Measurements from ENCODE around the gene KIAA1614. TPM values are rescaled to one million over a fixed set of nuclear protein-coding genes. Genes with fewer than 3 reads are reported as not detected.

KIAA1614 gene
- total RNA-seq, 2 experiments from 2014 or later = 0.06 to 0.80 TPM

GRCh38 chr1:180997843-180998504 is 85.3 kb downstream of the KIAA1614 start:
- Histone ChIP-seq H3K4me1 (ENCODE audit: insufficient read depth, low read length, poor library complexity, severe bottlenecking) (no peaks in the 10 kb centered on the region), H4K20me1 (ENCODE audit: insufficient read depth, low read length) (no peaks in the 10 kb centered on the region), H3K79me2 (ENCODE audit: insufficient read depth, low read depth, low read length) (no peaks in the 10 kb centered on the region), H3K4me3 (ENCODE audit: low read depth, low read length, poor library complexity, severe bottlenecking) (no peak overlapping the region), H3K36me3 (ENCODE audit: insufficient read depth, low read length) (peaks cover 48% of the 10 kb centered on the region), H3K4me2 (ENCODE audit: low read length) (no peak overlapping the region), H3K9me3 (ENCODE audit: low read length) (no peaks in the 10 kb centered on the region), H3K9me2 (ENCODE audit: insufficient read depth, low read length) (no peaks in the 10 kb centered on the region), H2AFZ (ENCODE audit: low read length) (no peak overlapping the region), H3K27ac (ENCODE audit: low read depth, low read length, poor library complexity, severe bottlenecking) (no peak overlapping the region)
- intact Hi-C loops (cut with micrococcal nuclease; ENCODE audit: unreplicated experiment) = no loop called here
- POLR2A ChIA-PET = interaction anchor here (0.6 kb wide), 1 partner anchor 10 kb away, joined by 3 read pairs; no protein-coding TSS in a partner anchor
- no peak for DNase-seq (ENCODE audit: low spot score)
- BruUV-seq (replicated peaks) = no TSS peak
- CTCF ChIA-PET (ENCODE audit: unreplicated experiment) = no interaction called here
- no peak for TF ChIP-seq EZH2phosphoT487 (IDR thresholded peaks at IDR 0.05; ENCODE audit: borderline replicate concordance, low read depth, low read length)
- no peak for TF ChIP-seq CTCF (conservative IDR thresholded peaks at IDR 0.05; ENCODE audit: low read length)

Other genes with a start within 250 kb of the KIAA1614 start
- gene STX6, start 110.0 kb downstream of the KIAA1614 start, total RNA-seq (2014; rRNA removed; shearing (Covaris generic)) = 7.7 and 12.0 TPM in 2 replicates
- 12.9 and 13.4 TPM in 2 replicates for gene STX6, start 110.0 kb downstream of the KIAA1614 start, total RNA-seq (2022)
- gene MR1, start 121.1 kb downstream of the KIAA1614 start, total RNA-seq (2014; rRNA removed; shearing (Covaris generic)) = 5.9 and 7.9 TPM in 2 replicates
- 15.8 and 18.3 TPM in 2 replicates for gene MR1, start 121.1 kb downstream of the KIAA1614 start, total RNA-seq (2022)
- gene IER5, start 175.8 kb downstream of the KIAA1614 start, total RNA-seq (2014; rRNA removed; shearing (Covaris generic)) = 14.3 and 18.3 TPM in 2 replicates
- gene IER5, start 175.8 kb downstream of the KIAA1614 start, total RNA-seq (2022) = 7.2 and 8.2 TPM in 2 replicates